CD14-positive monocyte (primary cell): ENCODE data around the gene AP2B1. TPM values are rescaled to one million over a fixed set of nuclear protein-coding genes. Genes with fewer than 3 reads are reported as not detected.

Experiments
- DNase-seq, 3 donors: peaks; one replicate each; pipeline ENCODE4 v3.0.0-alpha.2; 2011 to 2022
- H2AFZ ChIP-seq: 2 replicates; pipeline ENCODE4 v1.6.0; 2012; ENCODE audit warnings: mild to moderate bottlenecking, low read depth, low read length, inconsistent platforms; ENCODE audit not compliant: insufficient read depth, poor library complexity, severe bottlenecking
- H3K27ac ChIP-seq, 2 donors: 1 replicate in 1 of 2; 2 replicates in 1 of 2; pipeline ENCODE4 v1.5.1; 2012 to 2013; ENCODE audit warnings: low read length in 2 of 2, control low read depth in 1 of 2, inconsistent platforms in 1 of 2, low read depth in 1 of 2, mild to moderate bottlenecking in 1 of 2
- H3K27me3 ChIP-seq, 2 donors: one replicate each; pipeline versions ENCODE4 v1.6.0 to v1.6.1; 2011 to 2013; ENCODE audit warnings: low read length in 2 of 2; ENCODE audit not compliant: control insufficient read depth in 2 of 2, insufficient read depth in 2 of 2
- H3K36me3 ChIP-seq, 2 donors: replicated peaks in 1 of 2; 1 replicate in 1 of 2; 2 replicates in 1 of 2; pipeline versions ENCODE4 v1.5.1 to v1.6.1; 2012 to 2013; ENCODE audit warnings: low read length in 2 of 2, control low read depth in 1 of 2, inconsistent platforms in 1 of 2, mild to moderate bottlenecking in 1 of 2; ENCODE audit not compliant: insufficient read depth in 2 of 2, control insufficient read depth in 1 of 2
- H3K4me1 ChIP-seq, 2 donors: 1 replicate in 1 of 2; 2 replicates in 1 of 2; pipeline versions ENCODE4 v1.5.1 to v1.6.1; 2012 to 2013; ENCODE audit warnings: low read length in 2 of 2, control low read depth in 1 of 2, inconsistent platforms in 1 of 2, mild to moderate bottlenecking in 1 of 2, moderate library complexity in 1 of 2; ENCODE audit not compliant: insufficient read depth in 2 of 2, control insufficient read depth in 1 of 2
- H3K4me2 ChIP-seq: replicated peaks from 2 replicates; pipeline ENCODE3; 2012; ENCODE audit warnings: low read length, moderate library complexity, mild to moderate bottlenecking; ENCODE audit not compliant: poor library complexity, severe bottlenecking; ENCODE audit errors: extremely low read depth
- H3K4me3 ChIP-seq, 3 experiments: fragments of 200-600 bp in 1 of 3; sonication (generic) in 1 of 3; replicated peaks in 1 of 3; 1 replicate in 2 of 3; 2 replicates in 1 of 3; pipeline ENCODE4 v1.5.1; 2011 to 2013; ENCODE audit warnings: low read length in 3 of 3, mild to moderate bottlenecking in 3 of 3, control low read depth in 2 of 3, low read depth in 2 of 3, inconsistent platforms in 1 of 3, moderate library complexity in 1 of 3
- H3K79me2 ChIP-seq: 2 replicates; pipeline ENCODE4 v1.6.0; 2012; ENCODE audit warnings: mild to moderate bottlenecking, control low read depth, inconsistent platforms, low read length, moderate library complexity; ENCODE audit not compliant: insufficient read depth
- H3K9ac ChIP-seq: 2 replicates; pipeline ENCODE4 v1.6.0; 2017; ENCODE audit warnings: low read length, mild to moderate bottlenecking; ENCODE audit not compliant: insufficient read depth, poor library complexity, severe bottlenecking
- H3K9me3 ChIP-seq, 2 donors: replicated peaks in 1 of 2; 1 replicate in 1 of 2; 2 replicates in 1 of 2; pipeline versions ENCODE4 v1.5.1 to v1.6.1; 2012 to 2013; ENCODE audit warnings: low read length in 2 of 2, control low read depth in 1 of 2; ENCODE audit not compliant: control insufficient read depth in 1 of 2, insufficient read depth in 1 of 2
- H4K20me1 ChIP-seq: 2 replicates; pipeline ENCODE4 v1.6.0; 2012; ENCODE audit warnings: mild to moderate bottlenecking, low read length, control low read depth, moderate library complexity; ENCODE audit not compliant: insufficient read depth
- H3K27ac Mint-ChIP-seq, 7 donors: one replicate each; pipeline ENCODE4 v1.8.0; 2020; ENCODE audit warnings: mild to moderate bottlenecking in 7 of 7, mixed read lengths in 7 of 7, moderate library complexity in 6 of 7, inconsistent platforms in 2 of 7
- H3K27me3 Mint-ChIP-seq, 3 donors: one replicate each; pipeline ENCODE4 v1.8.0; 2021 to 2022; ENCODE audit warnings: low read depth in 3 of 3, mild to moderate bottlenecking in 3 of 3, mixed read lengths in 3 of 3, moderate library complexity in 3 of 3, inconsistent platforms in 1 of 3
- H3K36me3 Mint-ChIP-seq, 2 donors: one replicate each; pipeline ENCODE4 v1.8.0; 2020; ENCODE audit warnings: mixed read lengths in 2 of 2, inconsistent platforms in 1 of 2, mild to moderate bottlenecking in 1 of 2
- H3K4me1 Mint-ChIP-seq: one replicate; pipeline ENCODE4 v1.8.0; 2020; ENCODE audit warnings: mild to moderate bottlenecking, mixed read lengths
- H3K4me3 Mint-ChIP-seq, 2 donors: one replicate each; pipeline ENCODE4 v1.8.0; 2020; ENCODE audit warnings: mild to moderate bottlenecking in 2 of 2, mixed read lengths in 2 of 2, moderate library complexity in 1 of 2
- H3K9me3 Mint-ChIP-seq, 7 donors: one replicate each; pipeline ENCODE4 v1.8.0; 2020 to 2022; ENCODE audit warnings: mixed read lengths in 7 of 7, mild to moderate bottlenecking in 6 of 7, moderate library complexity in 6 of 7, inconsistent platforms in 2 of 7
- WGBS: methylation state at CpG from one replicate; pipeline ENCODE4 v1.1.5; 2013; ENCODE audit warnings: missing lambda C conversion rate; ENCODE audit not compliant: insufficient coverage; 5-methylcytosine and 5-hydroxymethylcytosine counted together
- intact Hi-C, 2 donors: fragments of 100-400 bp; cut with micrococcal nuclease; formaldehyde crosslinking; loops; one replicate each; pipeline versions ENCODE4 v1.15.0 to v1.15.1; 2023
- polyA plus RNA-seq, 3 donors: library from polyadenylated mRNA; depleted of rRNA in 1 of 3; unstranded in 2 of 3; stranded (reverse) in 1 of 3; fragments of 300-500 nt in 2 of 3; fragments of >200 nt in 1 of 3; fragmentation: Illumina TruSeq in 2 of 3; gene quantifications; 1 replicate in 2 of 3; 2 replicates in 1 of 3; pipeline ENCODE4 v1.2.3, GENCODE V29; 2012 to 2021
- TF ChIP-seq, protein P1 (sequence below): fragments of 200-600 bp; IDR thresholded peaks from one replicate; pipeline ENCODE4 v1.8.0; 2022; ENCODE audit warnings: antibody characterized with exemption, mild to moderate bottlenecking

AP2B1 gene
- polyA plus RNA-seq, 3 donors = 28.7 to 44.2 (median 29.4) TPM

DNA sequence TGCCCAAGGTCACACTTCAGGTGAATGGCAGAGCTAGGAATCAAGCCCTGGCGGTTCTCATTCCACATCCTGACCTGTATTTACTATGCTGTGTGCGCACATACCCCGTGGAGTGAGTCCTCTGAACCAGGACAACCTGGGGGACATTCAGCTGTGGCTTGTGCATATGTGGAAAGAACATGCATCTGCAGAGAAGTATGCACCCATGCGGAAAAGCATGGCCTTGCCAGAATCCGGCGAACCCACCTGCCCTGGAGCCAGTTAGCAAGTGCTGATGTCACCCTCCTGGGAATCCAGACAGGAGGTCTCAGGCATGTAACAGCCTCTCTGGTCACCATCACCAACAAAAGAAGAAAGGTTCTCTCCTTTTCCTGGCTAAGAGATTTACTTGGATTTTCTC is 146.2 kb downstream of the AP2B1 start:
- H3K4me3 ChIP-seq = no peak overlapping the region
- TF ChIP-seq, protein P1, sequence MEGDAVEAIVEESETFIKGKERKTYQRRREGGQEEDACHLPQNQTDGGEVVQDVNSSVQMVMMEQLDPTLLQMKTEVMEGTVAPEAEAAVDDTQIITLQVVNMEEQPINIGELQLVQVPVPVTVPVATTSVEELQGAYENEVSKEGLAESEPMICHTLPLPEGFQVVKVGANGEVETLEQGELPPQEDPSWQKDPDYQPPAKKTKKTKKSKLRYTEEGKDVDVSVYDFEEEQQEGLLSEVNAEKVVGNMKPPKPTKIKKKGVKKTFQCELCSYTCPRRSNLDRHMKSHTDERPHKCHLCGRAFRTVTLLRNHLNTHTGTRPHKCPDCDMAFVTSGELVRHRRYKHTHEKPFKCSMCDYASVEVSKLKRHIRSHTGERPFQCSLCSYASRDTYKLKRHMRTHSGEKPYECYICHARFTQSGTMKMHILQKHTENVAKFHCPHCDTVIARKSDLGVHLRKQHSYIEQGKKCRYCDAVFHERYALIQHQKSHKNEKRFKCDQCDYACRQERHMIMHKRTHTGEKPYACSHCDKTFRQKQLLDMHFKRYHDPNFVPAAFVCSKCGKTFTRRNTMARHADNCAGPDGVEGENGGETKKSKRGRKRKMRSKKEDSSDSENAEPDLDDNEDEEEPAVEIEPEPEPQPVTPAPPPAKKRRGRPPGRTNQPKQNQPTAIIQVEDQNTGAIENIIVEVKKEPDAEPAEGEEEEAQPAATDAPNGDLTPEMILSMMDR = no peak
- peaks cover 9 to 14% of the 10 kb centered on the region in 2 donors for H3K36me3 Mint-ChIP-seq
- peaks cover 11% of the 10 kb centered on the region for H3K4me1 Mint-ChIP-seq
- H3K9me3 ChIP-seq = no peaks in the 10 kb centered on the region
- H3K27me3 ChIP-seq = peaks cover 5 to 23% of the 10 kb centered on the region in 2 donors
- H3K4me1 ChIP-seq = peaks cover 4 to 7% of the 10 kb centered on the region in 2 donors
- no peak overlapping the region for H3K9ac ChIP-seq
- 88% methylated on average over 3 of the region's 6 CpGs for WGBS
- no peak overlapping the region for H3K4me3 Mint-ChIP-seq
- peaks cover 0 to 3% (median 0%) of the 10 kb centered on the region in 7 donors for H3K9me3 Mint-ChIP-seq
- DNase-seq = no peak
- H3K27ac Mint-ChIP-seq = no peak overlapping the region
- H3K27ac ChIP-seq = no peak overlapping the region
- no peak overlapping the region for H3K4me2 ChIP-seq
- peaks cover 26 to 34% (median 28%) of the 10 kb centered on the region in 3 donors for H3K27me3 Mint-ChIP-seq
- peaks cover 2 to 3% of the 10 kb centered on the region in 2 donors for H3K36me3 ChIP-seq
- H3K79me2 ChIP-seq = no peaks in the 10 kb centered on the region
- intact Hi-C loops = no loop called here
- no peaks in the 10 kb centered on the region for H4K20me1 ChIP-seq
- no peak overlapping the region for H2AFZ ChIP-seq

DNA sequence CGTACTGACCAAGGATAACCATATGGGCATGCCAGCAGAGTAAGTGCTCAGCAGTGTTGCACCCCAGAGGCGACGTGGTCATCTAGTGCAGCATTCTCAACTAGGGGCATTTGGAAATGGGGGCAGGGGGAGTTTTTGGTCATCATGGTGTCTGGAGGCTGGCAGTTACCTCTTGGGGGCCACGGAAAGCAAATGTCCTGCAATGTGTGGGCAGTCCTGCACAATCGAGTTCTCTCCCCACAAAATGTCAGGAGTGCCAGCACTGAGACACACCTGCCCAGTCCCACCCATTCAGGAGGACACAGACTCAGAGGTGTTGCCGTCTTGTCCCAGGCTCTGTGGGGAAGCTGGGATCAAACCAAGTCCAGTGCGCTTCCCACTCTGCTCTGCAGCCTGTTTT is 147.3 kb downstream of the AP2B1 start:
- Histone ChIP-seq H3K4me2 (no peak overlapping the region), H3K4me3 (no peak overlapping the region), H3K9me3 (no peaks in the 10 kb centered on the region), H3K27me3 (peaks cover 5 to 23% of the 10 kb centered on the region in 2 donors), H3K36me3 (no peaks in the 10 kb centered on the region), H3K4me1 (peaks cover 4 to 7% of the 10 kb centered on the region in 2 donors), H2AFZ (no peak overlapping the region), H3K79me2 (no peaks in the 10 kb centered on the region), H4K20me1 (no peaks in the 10 kb centered on the region), H3K27ac (no peak overlapping the region), H3K9ac (no peak overlapping the region)
- H3K4me1 Mint-ChIP-seq = peaks cover 11% of the 10 kb centered on the region
- peaks cover 0 to 3% (median 0%) of the 10 kb centered on the region in 7 donors for H3K9me3 Mint-ChIP-seq
- H3K4me3 Mint-ChIP-seq = no peak overlapping the region
- H3K36me3 Mint-ChIP-seq = peaks cover 6 to 11% of the 10 kb centered on the region in 2 donors
- peaks cover 27 to 41% (median 32%) of the 10 kb centered on the region in 3 donors for H3K27me3 Mint-ChIP-seq
- TF ChIP-seq, protein P1 = no peak
- no peak for DNase-seq
- intact Hi-C loops = no loop called here
- 89% methylated on average over 6 of the region's 7 CpGs for WGBS
- peak overlapping the region in 1 of 7 donors; percentile 5 for H3K27ac Mint-ChIP-seq
